ENCODE data around the gene TOMM20.
"Not testable (repeated sequence)": the region's sequence is repeated elsewhere in the genome, so short reads cannot be mapped to it uniquely, and the experiment has no call there.

Gene TOMM20

GRCh38 chr1:235074523-235075047, 54.1 kb downstream of the TOMM20 start:
- no peak for TF ChIP-seq CTCF (IDR thresholded peaks at IDR 0.05; ENCODE audit: insufficient read depth, low read length, poor library complexity, severe bottlenecking)
- H3K4me3 ChIP-seq (replicated peaks; ENCODE audit: low read depth, low read length), result peak overlapping the region; percentile 50
- no peaks in the 10 kb centered on the region for H3K27me3 ChIP-seq (replicated peaks; ENCODE audit: control insufficient read depth, insufficient read depth, low read length)
- peak; percentile 81 for DNase-seq (ENCODE audit: extremely low read depth, insufficient read length)
- no peaks in the 10 kb centered on the region for H3K36me3 ChIP-seq (ENCODE audit: control insufficient read depth, insufficient read depth, low read length)

GRCh38 chr1:235073968-235074522, 54.6 kb downstream of the TOMM20 start:
- no peak for DNase-seq (ENCODE audit: extremely low read depth, insufficient read length)

GRCh38 chr1:235073331-235073967, 55.2 kb downstream of the TOMM20 start:
- DNase-seq (ENCODE audit: extremely low read depth, insufficient read length), result no peak
- TF ChIP-seq CTCF (IDR thresholded peaks at IDR 0.05; ENCODE audit: insufficient read depth, low read length, poor library complexity, severe bottlenecking), result no peak
- H3K27me3 ChIP-seq (replicated peaks; ENCODE audit: control insufficient read depth, insufficient read depth, low read length), result no peaks in the 10 kb centered on the region
- no peak overlapping the region for H3K4me3 ChIP-seq (replicated peaks; ENCODE audit: low read depth, low read length)
- no peaks in the 10 kb centered on the region for H3K36me3 ChIP-seq (ENCODE audit: control insufficient read depth, insufficient read depth, low read length)

More at GRCh38 chr1:235073968-235074522, 54.6 kb downstream of the TOMM20 start:
- Histone ChIP-seq H3K27me3 (replicated peaks; ENCODE audit: control insufficient read depth, insufficient read depth, low read length) (no peaks in the 10 kb centered on the region), H3K4me3 (replicated peaks; ENCODE audit: low read depth, low read length) (no peak overlapping the region), H3K36me3 (ENCODE audit: control insufficient read depth, insufficient read depth, low read length) (no peaks in the 10 kb centered on the region)
- TF ChIP-seq CTCF (IDR thresholded peaks at IDR 0.05; ENCODE audit: insufficient read depth, low read length, poor library complexity, severe bottlenecking), result no peak

- H3K36me3 ChIP-seq (ENCODE audit: control insufficient read depth, insufficient read depth, low read length); H3K4me3 ChIP-seq (replicated peaks; ENCODE audit: low read depth, low read length); DNase-seq (ENCODE audit: extremely low read depth, insufficient read length); H3K27me3 ChIP-seq (replicated peaks; ENCODE audit: control insufficient read depth, insufficient read depth, low read length): not testable (repeated sequence)
Measured at GRCh38 chr1:235072577-235072976, 56.1 kb downstream of the TOMM20 start.

GRCh38 chr1:235072096-235072495, 56.5 kb downstream of the TOMM20 start:
- Histone ChIP-seq H3K36me3 (ENCODE audit: control insufficient read depth, insufficient read depth, low read length) (no peaks in the 10 kb centered on the region), H3K27me3 (replicated peaks; ENCODE audit: control insufficient read depth, insufficient read depth, low read length) (no peaks in the 10 kb centered on the region), H3K4me3 (replicated peaks; ENCODE audit: low read depth, low read length) (no peak overlapping the region)
- DNase-seq (ENCODE audit: extremely low read depth, insufficient read length), result no peak
- TF ChIP-seq CTCF (IDR thresholded peaks at IDR 0.05; ENCODE audit: insufficient read depth, low read length, poor library complexity, severe bottlenecking), result no peak

- DNase-seq (ENCODE audit: extremely low read depth, insufficient read length), result no peak
Measured at GRCh38 chr1:235070819-235071218, 57.8 kb downstream of the TOMM20 start.

More at GRCh38 chr1:235070819-235071218, 57.8 kb downstream of the TOMM20 start:
- TF ChIP-seq CTCF (IDR thresholded peaks at IDR 0.05; ENCODE audit: insufficient read depth, low read length, poor library complexity, severe bottlenecking), result no peak
- no peaks in the 10 kb centered on the region for H3K36me3 ChIP-seq (ENCODE audit: control insufficient read depth, insufficient read depth, low read length)
- no peak overlapping the region for H3K4me3 ChIP-seq (replicated peaks; ENCODE audit: low read depth, low read length)
- no peaks in the 10 kb centered on the region for H3K27me3 ChIP-seq (replicated peaks; ENCODE audit: control insufficient read depth, insufficient read depth, low read length)
